ENCODE measurements around the gene SLC13A3.

DNA sequence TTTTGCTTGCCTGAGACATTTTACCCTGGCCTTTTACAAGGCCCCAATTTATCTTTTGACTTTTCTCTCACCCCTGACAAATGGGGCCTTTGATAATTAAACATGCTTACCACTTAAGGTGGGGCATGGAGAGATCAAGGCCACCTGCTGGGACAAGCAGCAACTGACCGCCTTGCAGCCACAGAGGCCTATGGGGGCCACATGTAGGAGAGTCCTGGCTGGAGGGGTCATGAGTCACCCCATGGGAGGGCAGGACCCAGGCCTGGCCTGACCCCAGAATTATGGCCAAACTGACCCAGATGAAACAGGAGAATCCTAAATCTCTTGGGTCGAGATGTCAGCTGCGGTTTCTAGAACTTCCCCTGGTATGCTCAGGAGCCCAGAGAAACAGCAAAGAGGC, 92.3 kb downstream of the SLC13A3 start:
- TF ChIP-seq POLR2A (IDR thresholded peaks at IDR 0.05) (no peak), CTCF (IDR thresholded peaks at IDR 0.05) (no peak)
